Measurements from ENCODE around the gene ARFRP1. TPM values are rescaled to one million over a fixed set of nuclear protein-coding genes. Genes with fewer than 3 reads are reported as not detected.

The ARFRP1 gene
- total RNA-seq, 5 donors from 2014 or later (not counting 1 experiment from before 2014, with no cell fraction given) = 58.5 to 102 (median 99.5) TPM

DNA sequence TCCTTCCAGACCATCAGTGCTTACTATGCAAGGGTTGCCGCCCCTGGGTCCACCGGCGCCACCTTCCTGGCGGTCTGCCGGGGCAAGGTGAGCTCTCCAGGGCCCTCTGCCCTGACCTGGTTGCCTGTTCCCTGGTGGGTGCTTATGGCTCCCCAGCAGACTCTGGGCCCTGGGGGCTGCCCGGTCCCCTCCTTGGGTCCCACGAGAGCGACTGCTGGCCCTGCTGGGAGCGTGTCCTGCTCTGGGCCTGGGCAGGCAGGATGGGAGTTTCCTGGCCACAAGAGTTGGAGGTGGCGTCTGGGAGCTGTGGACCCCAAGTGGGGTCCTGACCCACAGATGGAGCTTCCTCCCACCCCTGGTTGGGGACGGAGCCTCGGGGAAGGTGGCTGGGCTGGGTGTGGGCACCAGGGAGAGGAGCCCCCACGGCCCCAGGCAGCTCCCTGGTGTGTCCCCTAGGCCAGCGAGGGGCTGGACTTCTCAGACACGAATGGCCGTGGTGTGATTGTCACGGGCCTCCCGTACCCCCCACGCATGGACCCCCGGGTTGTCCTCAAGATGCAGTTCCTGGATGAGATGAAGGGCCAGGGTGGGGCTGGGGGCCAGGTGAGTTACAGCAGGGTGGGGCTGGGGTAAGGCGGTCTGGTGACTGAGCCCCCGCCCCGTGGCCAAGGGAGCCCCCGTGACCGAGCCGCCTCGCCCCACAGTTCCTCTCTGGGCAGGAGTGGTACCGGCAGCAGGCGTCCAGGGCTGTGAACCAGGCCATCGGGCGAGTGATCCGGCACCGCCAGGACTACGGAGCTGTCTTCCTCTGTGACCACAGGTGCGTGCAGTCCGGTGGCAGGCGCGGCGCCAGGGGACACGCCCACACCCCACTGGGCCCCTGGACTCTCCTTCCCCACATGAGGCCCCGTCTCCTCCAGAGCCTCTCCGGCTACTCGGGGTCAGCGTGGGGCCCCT, 18.5 kb downstream of the ARFRP1 start:
- Histone ChIP-seq H3K27me3 (replicated peaks in 1 of 2; ENCODE audit: control insufficient read depth in 2 of 2, extremely low read depth in 1 of 2, insufficient read depth in 2 of 2, low read length in 1 of 2) (peaks cover 0 to 2% of the 10 kb centered on the region in 2 experiments), H3K4me3 (ENCODE audit: control insufficient read depth in 1 of 2, extremely low read depth in 1 of 2, low read length in 1 of 2) (no peak overlapping the region), H3K9me3 (no peaks in the 10 kb centered on the region), H3K27ac (ENCODE audit: low read length) (no peak overlapping the region), H3K36me3 (ENCODE audit: control insufficient read depth in 2 of 2, extremely low read depth in 1 of 2, insufficient read depth in 1 of 2, low read length in 1 of 2) (peaks cover 0 to under 1% of the 10 kb centered on the region in 2 donors), H3K4me1 (ENCODE audit: control insufficient read depth in 1 of 2, extremely low read depth in 1 of 2, insufficient read depth in 2 of 2, low read length in 2 of 2) (peaks cover 6 to 30% of the 10 kb centered on the region in 2 experiments)
- ATAC-seq (replicated peaks in 1 of 4) (no peak), DNase-seq (no peak)
- Mint-ChIP-seq H3K27ac (no peak overlapping the region), H3K4me3 (no peak overlapping the region), H3K9me3 (no peaks in the 10 kb centered on the region), H3K4me1 (peaks cover 4 to 8% (median 5%) of the 10 kb centered on the region in 3 donors), H3K27me3 (no peaks in the 10 kb centered on the region), H3K36me3 (no peaks in the 10 kb centered on the region)
- ChIA-PET POLR2A (no interaction called here), CTCF (no interaction called here)
- 98% methylated on average over 42 of the region's 44 CpGs for WGBS (ENCODE audit: insufficient coverage)

DNA sequence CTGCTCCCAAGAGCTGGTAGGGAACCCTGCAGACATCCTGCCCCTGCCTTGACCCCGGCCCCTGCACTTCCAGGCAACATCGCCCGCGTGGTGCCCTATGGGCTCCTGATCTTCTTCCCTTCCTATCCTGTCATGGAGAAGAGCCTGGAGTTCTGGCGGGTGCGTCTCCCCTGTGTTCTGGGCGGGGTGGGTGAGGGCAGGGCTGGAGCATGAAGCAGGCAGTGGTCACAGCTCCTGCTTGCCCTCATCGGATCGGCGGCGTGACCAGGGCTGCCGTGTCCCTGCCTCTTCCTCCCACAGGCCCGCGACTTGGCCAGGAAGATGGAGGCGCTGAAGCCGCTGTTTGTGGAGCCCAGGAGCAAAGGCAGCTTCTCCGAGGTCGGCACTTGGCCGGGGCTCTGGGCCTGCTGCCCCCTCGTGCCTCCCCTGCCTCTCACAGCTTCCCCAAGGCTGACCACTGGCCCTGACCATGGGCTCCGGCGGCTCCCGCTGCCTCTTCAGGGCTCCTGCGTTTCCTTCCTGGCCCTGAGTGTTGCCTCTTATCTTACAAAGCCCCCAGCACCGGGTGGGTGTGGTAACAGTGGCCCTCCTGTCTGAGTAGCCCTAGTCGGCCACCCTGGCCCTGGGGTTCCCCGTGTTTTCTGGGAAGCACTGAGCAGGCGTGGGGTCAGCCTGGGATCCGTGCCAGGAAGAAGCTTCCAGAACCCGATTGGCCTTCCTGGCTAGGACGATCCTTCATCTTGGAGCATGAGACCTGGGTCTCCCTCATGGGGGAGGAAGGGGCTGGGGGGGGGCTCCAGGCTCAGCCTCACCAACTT, 19.3 kb downstream of the ARFRP1 start:
- ChIA-PET POLR2A (no interaction called here), CTCF (no interaction called here)

DNA sequence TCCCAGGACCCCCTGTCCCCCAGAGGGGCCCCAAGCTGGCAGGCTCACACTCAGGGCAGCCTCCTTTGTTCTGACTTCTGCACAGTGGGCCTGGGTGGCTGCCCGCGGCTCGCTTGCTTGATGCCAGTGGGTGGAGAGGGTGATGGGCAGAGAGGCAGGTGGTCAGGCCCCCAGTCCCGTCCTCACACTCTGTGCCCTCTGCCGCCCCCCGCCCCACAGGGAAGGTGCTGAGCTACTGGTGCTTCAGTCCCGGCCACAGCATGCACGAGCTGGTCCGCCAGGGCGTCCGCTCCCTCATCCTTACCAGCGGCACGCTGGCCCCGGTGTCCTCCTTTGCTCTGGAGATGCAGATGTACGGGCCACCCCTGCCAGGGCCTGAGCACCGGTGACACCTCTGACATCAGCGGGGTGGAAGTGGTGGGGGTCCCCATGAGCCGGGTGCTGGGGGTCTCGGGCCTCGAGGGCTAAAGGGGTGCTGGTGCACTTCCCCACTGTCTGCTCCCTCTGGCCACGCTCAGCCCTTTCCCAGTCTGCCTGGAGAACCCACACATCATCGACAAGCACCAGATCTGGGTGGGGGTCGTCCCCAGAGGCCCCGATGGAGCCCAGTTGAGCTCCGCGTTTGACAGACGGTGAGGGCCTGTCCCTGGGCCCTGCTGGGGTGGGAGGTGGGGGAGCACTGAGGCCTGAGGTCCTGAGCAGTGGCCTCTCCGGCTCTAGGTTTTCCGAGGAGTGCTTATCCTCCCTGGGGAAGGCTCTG, 20.2 kb downstream of the ARFRP1 start:
- WGBS (ENCODE audit: insufficient coverage) = 87% methylated on average over 21 of the region's 29 CpGs
- no peaks in the 10 kb centered on the region for H3K36me3 ChIP-seq (ENCODE audit: control insufficient read depth in 2 of 2, extremely low read depth in 1 of 2, insufficient read depth in 1 of 2, low read length in 1 of 2)
- H3K4me3 Mint-ChIP-seq = no peak overlapping the region
- no peaks in the 10 kb centered on the region for H3K9me3 Mint-ChIP-seq
- peaks cover 0 to 2% of the 10 kb centered on the region in 2 experiments for H3K27me3 ChIP-seq (replicated peaks in 1 of 2; ENCODE audit: control insufficient read depth in 2 of 2, extremely low read depth in 1 of 2, insufficient read depth in 2 of 2, low read length in 1 of 2)
- no peak overlapping the region for H3K27ac ChIP-seq (ENCODE audit: low read length)
- CTCF ChIA-PET = no interaction called here
- no peak overlapping the region for H3K27ac Mint-ChIP-seq
- H3K27me3 Mint-ChIP-seq = no peaks in the 10 kb centered on the region
- DNase-seq (no peak), ATAC-seq (replicated peaks in 1 of 4) (no peak)
- H3K4me1 Mint-ChIP-seq = peaks cover 4 to 6% (median 5%) of the 10 kb centered on the region in 3 donors
- no peak overlapping the region for H3K4me3 ChIP-seq (ENCODE audit: control insufficient read depth in 1 of 2, extremely low read depth in 1 of 2, low read length in 1 of 2)
- H3K36me3 Mint-ChIP-seq = no peaks in the 10 kb centered on the region
- POLR2A ChIA-PET = no interaction called here
- H3K9me3 ChIP-seq = no peaks in the 10 kb centered on the region
- H3K4me1 ChIP-seq (ENCODE audit: control insufficient read depth in 1 of 2, extremely low read depth in 1 of 2, insufficient read depth in 2 of 2, low read length in 2 of 2) = peaks cover 6 to 22% of the 10 kb centered on the region in 2 experiments

More for the DNA sequence above, 19.3 kb downstream of the ARFRP1 start:
- Histone ChIP-seq H3K4me1 (ENCODE audit: control insufficient read depth in 1 of 2, extremely low read depth in 1 of 2, insufficient read depth in 2 of 2, low read length in 2 of 2) (peaks cover 6 to 22% of the 10 kb centered on the region in 2 experiments), H3K9me3 (no peaks in the 10 kb centered on the region), H3K27ac (ENCODE audit: low read length) (no peak overlapping the region), H3K36me3 (ENCODE audit: control insufficient read depth in 2 of 2, extremely low read depth in 1 of 2, insufficient read depth in 1 of 2, low read length in 1 of 2) (no peaks in the 10 kb centered on the region), H3K4me3 (ENCODE audit: control insufficient read depth in 1 of 2, extremely low read depth in 1 of 2, low read length in 1 of 2) (no peak overlapping the region), H3K27me3 (replicated peaks in 1 of 2; ENCODE audit: control insufficient read depth in 2 of 2, extremely low read depth in 1 of 2, insufficient read depth in 2 of 2, low read length in 1 of 2) (peaks cover 0 to 2% of the 10 kb centered on the region in 2 experiments)
- H3K4me3 Mint-ChIP-seq = no peak overlapping the region
- DNase-seq (no peak), ATAC-seq (replicated peaks in 1 of 4) (no peak)
- H3K27me3 Mint-ChIP-seq = no peaks in the 10 kb centered on the region
- WGBS (ENCODE audit: insufficient coverage) = 88% methylated on average over 23 of the region's 31 CpGs
- no peaks in the 10 kb centered on the region for H3K36me3 Mint-ChIP-seq
- H3K27ac Mint-ChIP-seq = no peak overlapping the region
- peaks cover 4 to 6% (median 5%) of the 10 kb centered on the region in 3 donors for H3K4me1 Mint-ChIP-seq
- no peaks in the 10 kb centered on the region for H3K9me3 Mint-ChIP-seq

DNA sequence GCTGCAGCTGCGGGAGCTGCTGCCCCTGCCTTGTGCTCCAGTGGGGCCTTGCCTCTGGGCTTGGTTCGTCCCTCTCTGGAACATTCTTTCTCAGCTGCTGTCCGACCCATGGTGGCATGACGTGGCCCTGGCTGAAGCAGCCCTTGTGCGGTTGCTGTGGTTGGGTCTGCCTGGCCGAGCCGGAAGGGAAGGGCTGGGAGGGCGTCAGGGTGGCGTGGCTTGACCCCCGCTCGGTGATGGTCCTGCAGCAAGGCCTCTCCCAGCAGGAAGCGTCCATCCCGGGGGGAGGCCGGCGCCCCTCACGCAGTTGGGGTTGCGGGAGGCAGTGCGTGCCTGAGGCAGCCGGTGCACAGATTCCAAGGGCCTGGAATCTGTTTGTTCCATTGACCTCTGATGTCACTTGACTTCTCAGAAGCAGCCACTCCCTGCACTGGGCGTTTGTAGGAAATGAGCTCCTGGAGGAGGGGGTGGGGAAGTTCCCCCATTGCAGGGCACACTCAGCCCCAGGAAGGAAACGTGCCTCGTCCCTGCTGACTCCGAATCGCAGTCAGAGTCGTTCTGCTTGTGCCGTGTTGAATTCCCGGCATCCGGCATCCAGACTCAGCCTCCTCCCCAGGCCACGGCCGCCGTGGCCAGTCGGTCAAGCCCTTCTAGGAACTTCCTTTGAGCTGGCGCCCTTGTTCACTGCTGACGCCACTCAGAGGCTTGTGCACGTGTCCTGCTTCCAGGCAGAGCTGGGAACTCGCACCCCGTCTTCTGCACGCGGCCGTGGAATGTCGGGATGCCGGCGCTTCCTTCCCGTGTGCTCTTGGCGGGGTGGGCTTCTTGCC, 21.1 kb downstream of the ARFRP1 start:
- peak in 1 of 4 experiments; percentile 61 for ATAC-seq (replicated peaks in 1 of 4)
- Histone ChIP-seq H3K4me3 (ENCODE audit: control insufficient read depth in 1 of 2, extremely low read depth in 1 of 2, low read length in 1 of 2) (peak overlapping the region in 1 of 2 donors; percentile 41), H3K9me3 (no peaks in the 10 kb centered on the region), H3K36me3 (ENCODE audit: control insufficient read depth in 2 of 2, extremely low read depth in 1 of 2, insufficient read depth in 1 of 2, low read length in 1 of 2) (peaks cover 0 to 2% of the 10 kb centered on the region in 2 donors), H3K27ac (ENCODE audit: low read length) (no peak overlapping the region), H3K27me3 (replicated peaks in 1 of 2; ENCODE audit: control insufficient read depth in 2 of 2, extremely low read depth in 1 of 2, insufficient read depth in 2 of 2, low read length in 1 of 2) (peaks cover 0 to 2% of the 10 kb centered on the region in 2 experiments), H3K4me1 (ENCODE audit: control insufficient read depth in 1 of 2, extremely low read depth in 1 of 2, insufficient read depth in 2 of 2, low read length in 2 of 2) (peaks cover 6 to 22% of the 10 kb centered on the region in 2 experiments)
- WGBS (ENCODE audit: insufficient coverage) = 58% methylated on average over 36 of the region's 45 CpGs
- no peaks in the 10 kb centered on the region for H3K27me3 Mint-ChIP-seq
- CTCF ChIA-PET = no interaction called here
- POLR2A ChIA-PET = no interaction called here
- H3K27ac Mint-ChIP-seq = no peak overlapping the region
- H3K9me3 Mint-ChIP-seq = no peaks in the 10 kb centered on the region
- peaks cover 3 to 5% (median 4%) of the 10 kb centered on the region in 3 donors for H3K4me1 Mint-ChIP-seq
- no peaks in the 10 kb centered on the region for H3K36me3 Mint-ChIP-seq
- no peak overlapping the region for H3K4me3 Mint-ChIP-seq
- peak in 12 of 35 experiments; percentile 8 to 45 (median 26) for DNase-seq

DNA sequence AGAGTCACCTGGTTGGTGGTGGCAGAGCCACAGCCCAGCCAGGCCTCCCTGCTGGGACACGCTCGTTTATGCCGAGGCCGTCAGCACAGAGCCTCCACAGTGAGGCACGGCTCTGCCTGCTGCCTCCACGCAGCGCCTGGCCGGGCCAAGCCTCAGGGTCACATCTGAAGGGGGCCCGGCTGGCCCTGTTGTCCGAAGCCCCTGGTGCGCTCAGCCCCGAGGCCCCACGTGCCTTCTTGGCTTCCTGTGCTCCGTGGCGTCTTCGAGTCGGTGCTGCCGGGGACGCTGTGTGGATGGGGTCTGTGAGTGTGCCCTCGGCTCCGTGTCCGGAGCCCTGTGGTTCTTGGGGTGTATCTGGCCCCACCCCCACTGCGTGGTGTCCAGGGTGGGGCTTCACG, 21.7 kb downstream of the ARFRP1 start:
- Mint-ChIP-seq H3K4me1 (peaks cover 0 to 4% (median 3%) of the 10 kb centered on the region in 3 donors), H3K4me3 (no peak overlapping the region), H3K9me3 (no peaks in the 10 kb centered on the region), H3K36me3 (no peaks in the 10 kb centered on the region), H3K27ac (no peak overlapping the region), H3K27me3 (no peaks in the 10 kb centered on the region)
- CTCF ChIA-PET = no interaction called here
- no peak overlapping the region for H3K4me3 ChIP-seq (ENCODE audit: control insufficient read depth in 1 of 2, extremely low read depth in 1 of 2, low read length in 1 of 2)
- no peak for DNase-seq
- H3K27ac ChIP-seq (ENCODE audit: low read length) = no peak overlapping the region
- H3K27me3 ChIP-seq (replicated peaks in 1 of 2; ENCODE audit: control insufficient read depth in 2 of 2, extremely low read depth in 1 of 2, insufficient read depth in 2 of 2, low read length in 1 of 2) = peaks cover 0 to 2% of the 10 kb centered on the region in 2 experiments
- no peak for ATAC-seq (replicated peaks in 1 of 4)
- 96% methylated on average over 11 of the region's 24 CpGs for WGBS (ENCODE audit: insufficient coverage)
- POLR2A ChIA-PET = no interaction called here
- no peaks in the 10 kb centered on the region for H3K9me3 ChIP-seq
- H3K36me3 ChIP-seq (ENCODE audit: control insufficient read depth in 2 of 2, extremely low read depth in 1 of 2, insufficient read depth in 1 of 2, low read length in 1 of 2) = peaks cover 0 to 2% of the 10 kb centered on the region in 2 donors
- peaks cover 6 to 22% of the 10 kb centered on the region in 2 experiments for H3K4me1 ChIP-seq (ENCODE audit: control insufficient read depth in 1 of 2, extremely low read depth in 1 of 2, insufficient read depth in 2 of 2, low read length in 2 of 2)
